Fibroblast of lung (primary cell): ENCODE results near the gene IFT122. TPM values are rescaled to one million over a fixed set of nuclear protein-coding genes. Genes with fewer than 3 reads are reported as not detected.

Experiments
- DNase-seq, 2 donors: peaks; one replicate each; pipeline versions ENCODE4 v3.0.0 to v3.0.0-alpha.2; 2010; ENCODE audit warnings: low read depth in 2 of 2
- H2AFZ ChIP-seq: 2 replicates; pipeline ENCODE4 v1.5.1; 2012; ENCODE audit warnings: low read length, control low read depth, inconsistent platforms
- H3K27ac ChIP-seq: 2 replicates; pipeline ENCODE4 v1.5.1; 2011; ENCODE audit warnings: low read length, control low read depth; ENCODE audit not compliant: insufficient read depth
- H3K27me3 ChIP-seq: 2 replicates; pipeline ENCODE4 v1.5.1; 2011; ENCODE audit warnings: mild to moderate bottlenecking, low read length; ENCODE audit not compliant: control insufficient read depth, insufficient read depth
- H3K36me3 ChIP-seq: 2 replicates; pipeline ENCODE4 v1.5.1; 2011; ENCODE audit warnings: low read length; ENCODE audit not compliant: control insufficient read depth, insufficient read depth
- H3K4me1 ChIP-seq: 2 replicates; pipeline ENCODE4 v1.5.1; 2011; ENCODE audit warnings: low read length; ENCODE audit not compliant: control insufficient read depth, insufficient read depth; ENCODE audit errors: extremely low read depth
- H3K4me2 ChIP-seq: 2 replicates; pipeline ENCODE4 v1.5.1; 2011; ENCODE audit warnings: low read length, control low read depth; ENCODE audit not compliant: insufficient read depth; ENCODE audit errors: extremely low read depth
- H3K4me3 ChIP-seq, 4 experiments: fragments of 200-600 bp in 1 of 4; sonication (generic) in 1 of 4; replicated peaks in 1 of 4; 2 replicates each; pipeline ENCODE4 v1.5.1; 2011 to 2016; ENCODE audit warnings: low read length in 4 of 4, low read depth in 3 of 4, mild to moderate bottlenecking in 3 of 4, control low read depth in 2 of 4, inconsistent platforms in 1 of 4, mixed read lengths in 1 of 4; ENCODE audit not compliant: insufficient read depth in 1 of 4; ENCODE audit errors: control extremely low read depth in 1 of 4
- H3K79me2 ChIP-seq: 2 replicates; pipeline ENCODE4 v1.5.1; 2012; ENCODE audit warnings: mild to moderate bottlenecking, low read length, inconsistent platforms; ENCODE audit not compliant: control insufficient read depth, insufficient read depth
- H3K9ac ChIP-seq: 2 replicates; pipeline ENCODE4 v1.5.1; 2011; ENCODE audit warnings: mild to moderate bottlenecking, low read length, control low read depth; ENCODE audit not compliant: insufficient read depth
- H3K9me3 ChIP-seq: 2 replicates; pipeline ENCODE4 v1.5.1; 2012; ENCODE audit warnings: low read depth, low read length; ENCODE audit not compliant: control insufficient read depth, insufficient read depth
- H4K20me1 ChIP-seq: 2 replicates; pipeline ENCODE4 v1.5.1; 2011; ENCODE audit warnings: low read length; ENCODE audit not compliant: control insufficient read depth, insufficient read depth; ENCODE audit errors: extremely low read depth
- CTCF ChIP-seq, 2 donors: IDR thresholded peaks in 1 of 2; conservative IDR thresholded peaks in 1 of 2; 1 replicate in 1 of 2; 2 replicates in 1 of 2; pipeline ENCODE4 v1.5.1; 2011 to 2012; ENCODE audit warnings: low read length in 2 of 2, control low read depth in 1 of 2, inconsistent platforms in 1 of 2, low read depth in 1 of 2, mild to moderate bottlenecking in 1 of 2
- EZH2 ChIP-seq: IDR thresholded peaks from 2 replicates; pipeline ENCODE4 v1.5.1; 2012; ENCODE audit warnings: low read length, control low read depth, mild to moderate bottlenecking; ENCODE audit errors: missing control alignments
- polyA plus RNA-seq, 2 donors: library from polyadenylated mRNA; depleted of rRNA in 1 of 2; stranded (reverse) in 1 of 2; unstranded in 1 of 2; fragments of >200 nt; gene quantifications; 2 replicates each; pipeline ENCODE4 v1.2.1, GENCODE V29; 2011 to 2012; ENCODE audit warnings: missing spikeins in 1 of 2
- total RNA-seq: library from RNA; depleted of rRNA; stranded (reverse); fragments of >200 nt; gene quantifications from 2 replicates; pipeline ENCODE4 v1.2.1, GENCODE V29; 2014

Gene IFT122
- total and polyA plus RNA-seq, 2 donors (not counting 1 experiment from before 2014, with no cell fraction given): 13.2 to 27.2 TPM

- Histone ChIP-seq H3K4me3 (no peak overlapping the region), H4K20me1 (no peaks in the 10 kb centered on the region), H3K36me3 (no peaks in the 10 kb centered on the region), H3K79me2 (no peaks in the 10 kb centered on the region), H3K4me2 (no peak overlapping the region), H2AFZ (no peak overlapping the region), H3K9ac (no peak overlapping the region), H3K9me3 (no peaks in the 10 kb centered on the region), H3K4me1 (no peaks in the 10 kb centered on the region), H3K27ac (no peak overlapping the region), H3K27me3 (no peaks in the 10 kb centered on the region)
- TF ChIP-seq EZH2 (no peak), CTCF (conservative IDR thresholded peaks at IDR 0.05 in 1 of 2, IDR thresholded peaks at IDR 0.05 in 1 of 2; ENCODE audit: low read depth in 1 of 2, low read length in 2 of 2) (no peak)
- DNase-seq: no peak
These were observed 80.1 kb downstream of the IFT122 start for GRCh38 chr3:129519896-129520715.

GRCh38 chr3:129520960-129521359 lies 80.9 kb downstream of the IFT122 start:
- Histone ChIP-seq H4K20me1 (no peaks in the 10 kb centered on the region), H2AFZ (no peak overlapping the region), H3K27ac (no peak overlapping the region), H3K9me3 (no peaks in the 10 kb centered on the region), H3K27me3 (no peaks in the 10 kb centered on the region), H3K79me2 (no peaks in the 10 kb centered on the region), H3K4me1 (no peaks in the 10 kb centered on the region), H3K4me3 (no peak overlapping the region), H3K36me3 (no peaks in the 10 kb centered on the region), H3K9ac (no peak overlapping the region), H3K4me2 (no peak overlapping the region)
- no peak for TF ChIP-seq CTCF (conservative IDR thresholded peaks at IDR 0.05 in 1 of 2, IDR thresholded peaks at IDR 0.05 in 1 of 2; ENCODE audit: low read depth in 1 of 2, low read length in 2 of 2)
- TF ChIP-seq EZH2: no peak
- DNase-seq: no peak

GRCh38 chr3:129521611-129522010 lies 81.6 kb downstream of the IFT122 start:
- no peak overlapping the region for H3K27ac ChIP-seq
- H2AFZ ChIP-seq: no peak overlapping the region
- H3K9ac ChIP-seq: no peak overlapping the region
- no peaks in the 10 kb centered on the region for H3K4me1 ChIP-seq
- no peaks in the 10 kb centered on the region for H3K36me3 ChIP-seq
- H3K79me2 ChIP-seq: no peaks in the 10 kb centered on the region
- TF ChIP-seq EZH2: no peak
- H3K27me3 ChIP-seq: no peaks in the 10 kb centered on the region
- no peaks in the 10 kb centered on the region for H3K9me3 ChIP-seq
- no peak overlapping the region for H3K4me2 ChIP-seq
- H3K4me3 ChIP-seq: no peak overlapping the region
- no peak for DNase-seq
- H4K20me1 ChIP-seq: no peaks in the 10 kb centered on the region
